Upper lobe of left lung (tissue), 4 donors: ENCODE data around the gene SAPCD2.

Source experiments
- EP300 ChIP-seq, 4 donors: sonication (generic); formaldehyde crosslinking; IDR thresholded peaks; one replicate each; pipeline ENCODE4 v1.5.1; 2017; ENCODE audit warnings: antibody characterized with exemption in 4 of 4, control low read depth in 2 of 4
- TF ChIP-seq, protein P1 (sequence below), 6 experiments: fragments of 450-650 bp in 4 of 6; fragments of 200-600 bp in 2 of 6; sonication (generic) in 2 of 6; IDR thresholded peaks; one replicate each; pipeline ENCODE4 v1.5.1; 2016 to 2019; ENCODE audit warnings: antibody characterized with exemption in 6 of 6

DNA sequence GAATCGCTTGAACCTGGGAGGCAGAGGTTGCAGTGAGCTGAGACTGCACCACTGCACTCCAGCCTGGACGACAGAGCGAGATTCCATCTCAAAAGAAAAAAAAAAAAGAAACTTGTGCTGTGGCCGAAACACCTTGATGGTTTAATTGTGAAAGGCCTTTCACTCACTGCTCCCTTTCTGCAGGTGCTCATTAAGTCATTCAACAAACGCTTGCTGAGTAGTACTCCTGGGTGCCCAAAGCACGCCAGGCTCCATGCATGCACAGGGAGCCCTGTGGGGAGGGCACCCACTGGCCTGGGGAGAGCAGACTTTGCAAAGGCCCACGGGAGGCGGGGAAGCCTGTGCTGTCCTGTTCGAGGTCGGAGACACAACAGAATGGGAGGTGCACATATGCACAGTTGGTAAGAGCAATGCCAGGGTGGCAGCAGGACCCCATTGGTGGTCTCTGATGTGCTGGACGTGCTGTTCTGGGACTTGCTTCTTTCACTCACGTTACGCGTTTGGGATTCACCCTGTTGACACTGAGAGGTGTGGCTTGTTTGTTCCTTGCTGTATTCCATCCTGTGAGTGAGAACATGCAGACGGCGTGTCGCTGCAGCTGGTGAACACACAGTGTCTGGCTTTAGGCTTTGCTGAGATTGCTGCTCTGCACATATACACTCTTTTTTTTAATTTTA is 13.5 kb downstream of the SAPCD2 start:
- no peak for TF ChIP-seq EP300 (IDR thresholded peaks at IDR 0.05)
- TF ChIP-seq, protein P1, sequence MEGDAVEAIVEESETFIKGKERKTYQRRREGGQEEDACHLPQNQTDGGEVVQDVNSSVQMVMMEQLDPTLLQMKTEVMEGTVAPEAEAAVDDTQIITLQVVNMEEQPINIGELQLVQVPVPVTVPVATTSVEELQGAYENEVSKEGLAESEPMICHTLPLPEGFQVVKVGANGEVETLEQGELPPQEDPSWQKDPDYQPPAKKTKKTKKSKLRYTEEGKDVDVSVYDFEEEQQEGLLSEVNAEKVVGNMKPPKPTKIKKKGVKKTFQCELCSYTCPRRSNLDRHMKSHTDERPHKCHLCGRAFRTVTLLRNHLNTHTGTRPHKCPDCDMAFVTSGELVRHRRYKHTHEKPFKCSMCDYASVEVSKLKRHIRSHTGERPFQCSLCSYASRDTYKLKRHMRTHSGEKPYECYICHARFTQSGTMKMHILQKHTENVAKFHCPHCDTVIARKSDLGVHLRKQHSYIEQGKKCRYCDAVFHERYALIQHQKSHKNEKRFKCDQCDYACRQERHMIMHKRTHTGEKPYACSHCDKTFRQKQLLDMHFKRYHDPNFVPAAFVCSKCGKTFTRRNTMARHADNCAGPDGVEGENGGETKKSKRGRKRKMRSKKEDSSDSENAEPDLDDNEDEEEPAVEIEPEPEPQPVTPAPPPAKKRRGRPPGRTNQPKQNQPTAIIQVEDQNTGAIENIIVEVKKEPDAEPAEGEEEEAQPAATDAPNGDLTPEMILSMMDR (IDR thresholded peaks at IDR 0.05) = no peak
